Endothelial cell of umbilical vein (primary cell): ENCODE measurements around the gene HLA-B. TPM values are rescaled to one million over a fixed set of nuclear protein-coding genes. Genes with fewer than 3 reads are reported as not detected.
"Not testable (repeated sequence)": the region's sequence is repeated elsewhere in the genome, so short reads cannot be mapped to it uniquely, and the experiment has no call there.

Experiments used
- BruUV-seq: library from RNA; stranded (reverse); fragments of 400-500 nt; replicated peaks from 2 replicates; lab custom pipeline; 2021; lab: Mats Ljungman, UMichigan
- CTCF ChIA-PET: fragments of 300-600, 350-600 bp; sonication (Branson Sonifier 250); formaldehyde crosslinking; loops from one replicate; lab custom pipeline; 2021; ENCODE audit warnings: antibody characterized with exemption, inconsistent platforms; lab: Charles Lee
- POLR2A ChIA-PET: fragments of 300-600, 350-600 bp; sonication (Branson Sonifier 250); formaldehyde crosslinking; loops from one replicate; lab custom pipeline; 2021; ENCODE audit warnings: antibody characterized with exemption, inconsistent platforms; lab: Charles Lee
- DNase-seq: peaks from one replicate; pipeline ENCODE4 v3.0.0-alpha.2; 2011; ENCODE audit warnings: low read depth, low spot score
- FAIRE-seq: peaks from 2 replicates; lab custom pipeline; 2011; peaks lifted over from hg19 to GRCh38; lab: Jason Lieb, UNC
- H2AFZ ChIP-seq: 2 replicates; pipeline ENCODE4 v1.6.0; 2012; ENCODE audit warnings: low read depth, low read length, control low read depth, inconsistent platforms
- H3K27ac ChIP-seq: 2 replicates; pipeline ENCODE4 v1.5.1; 2011; ENCODE audit warnings: low read depth, mild to moderate bottlenecking, control low read depth, low read length, moderate library complexity; ENCODE audit not compliant: insufficient read depth
- H3K27me3 ChIP-seq, 2 experiments: 2 replicates each; pipeline versions ENCODE4 v1.6.0 to v1.6.1; 2011; ENCODE audit warnings: low read length in 2 of 2, mixed read lengths in 1 of 2; ENCODE audit not compliant: control insufficient read depth in 2 of 2, insufficient read depth in 2 of 2
- H3K36me3 ChIP-seq, 2 experiments: 2 replicates in 1 of 2; 3 replicates in 1 of 2; pipeline ENCODE4 v1.5.1; 2011; ENCODE audit warnings: low read length in 2 of 2, mild to moderate bottlenecking in 1 of 2, moderate library complexity in 1 of 2; ENCODE audit not compliant: control insufficient read depth in 2 of 2, insufficient read depth in 2 of 2; ENCODE audit errors: extremely low read depth in 1 of 2
- H3K4me1 ChIP-seq: 3 replicates; pipeline ENCODE4 v1.5.1; 2011; ENCODE audit warnings: mild to moderate bottlenecking, low read length; ENCODE audit not compliant: control insufficient read depth, insufficient read depth; ENCODE audit errors: extremely low read depth
- H3K4me2 ChIP-seq: 2 replicates; pipeline ENCODE4 v1.6.1; 2011; ENCODE audit warnings: low read length, control low read depth, mixed read lengths; ENCODE audit not compliant: insufficient read depth
- H3K4me3 ChIP-seq, 3 experiments: fragments of 200-600 bp in 1 of 3; sonication (generic), shearing (Covaris generic) in 1 of 3; replicated peaks in 1 of 3; 2 replicates each; pipeline ENCODE4 v1.5.1; 2011 to 2016; ENCODE audit warnings: control low read depth in 3 of 3, low read length in 3 of 3, mild to moderate bottlenecking in 2 of 3, inconsistent platforms in 1 of 3, low read depth in 1 of 3, moderate library complexity in 1 of 3; ENCODE audit not compliant: insufficient read depth in 1 of 3
- H3K79me2 ChIP-seq: 2 replicates; pipeline ENCODE4 v1.6.0; 2012; ENCODE audit warnings: low read length, inconsistent platforms; ENCODE audit not compliant: control insufficient read depth, insufficient read depth
- H3K9ac ChIP-seq: replicated peaks from 2 replicates; pipeline ENCODE3; 2011; ENCODE audit warnings: low read length, control low read depth; ENCODE audit not compliant: insufficient read depth; ENCODE audit errors: extremely low read depth
- H3K9me1 ChIP-seq: replicated peaks from 3 replicates; pipeline ENCODE4 v1.6.0; 2011; ENCODE audit warnings: mild to moderate bottlenecking, low read length; ENCODE audit not compliant: control insufficient read depth, insufficient read depth; ENCODE audit errors: extremely low read depth
- H3K9me3 ChIP-seq: replicated peaks from 2 replicates; pipeline ENCODE4 v1.5.1; 2012; ENCODE audit warnings: low read length, inconsistent platforms; ENCODE audit not compliant: control insufficient read depth, insufficient read depth
- H4K20me1 ChIP-seq: replicated peaks from 2 replicates; pipeline ENCODE3; 2011; ENCODE audit warnings: mild to moderate bottlenecking, low read length; ENCODE audit not compliant: control insufficient read depth, insufficient read depth; ENCODE audit errors: extremely low read depth
- EZH2 ChIP-seq: IDR thresholded peaks from 2 replicates; pipeline ENCODE4 v1.6.1; 2012; ENCODE audit warnings: borderline replicate concordance, low read depth, mild to moderate bottlenecking, moderate library complexity, low read length, inconsistent platforms; ENCODE audit not compliant: severe bottlenecking
- POLR2A ChIP-seq: IDR thresholded peaks from 2 replicates; pipeline ENCODE4 v1.6.1; 2012; ENCODE audit warnings: low read depth, mild to moderate bottlenecking, control low read depth, low read length
- dilution Hi-C: fragments of 300-500 bp; cut with MboI; formaldehyde crosslinking; loops from one replicate; pipeline ENCODE4 v1.15.0; 2019; ENCODE audit warnings: low sequenced_read_pairs; ENCODE audit not compliant: extremely low pct_ligation_motif_present
- intact Hi-C: fragments of 100-400 bp; cut with micrococcal nuclease; formaldehyde crosslinking; loops from one replicate; pipeline ENCODE4 v1.10.0; 2022
- polyA plus RNA-seq, 4 experiments: library from polyadenylated mRNA; depleted of rRNA in 3 of 4; stranded (reverse) in 3 of 4; unstranded in 1 of 4; fragments of >200 nt; gene quantifications; 2 replicates each; pipeline versions ENCODE4 v1.2.1 to v1.2.3, GENCODE V29; 2011 to 2012; ENCODE audit warnings: missing spikeins in 1 of 4
- total RNA-seq: library from RNA; stranded (reverse); gene quantifications from 2 replicates; pipeline ENCODE4 v1.2.3, GENCODE V29; 2021

The HLA-B gene
- total and polyA plus RNA-seq, 2 donors (not counting 3 experiments of a cell fraction or from before 2014, with no cell fraction given) = 119 to 126 TPM

DNA sequence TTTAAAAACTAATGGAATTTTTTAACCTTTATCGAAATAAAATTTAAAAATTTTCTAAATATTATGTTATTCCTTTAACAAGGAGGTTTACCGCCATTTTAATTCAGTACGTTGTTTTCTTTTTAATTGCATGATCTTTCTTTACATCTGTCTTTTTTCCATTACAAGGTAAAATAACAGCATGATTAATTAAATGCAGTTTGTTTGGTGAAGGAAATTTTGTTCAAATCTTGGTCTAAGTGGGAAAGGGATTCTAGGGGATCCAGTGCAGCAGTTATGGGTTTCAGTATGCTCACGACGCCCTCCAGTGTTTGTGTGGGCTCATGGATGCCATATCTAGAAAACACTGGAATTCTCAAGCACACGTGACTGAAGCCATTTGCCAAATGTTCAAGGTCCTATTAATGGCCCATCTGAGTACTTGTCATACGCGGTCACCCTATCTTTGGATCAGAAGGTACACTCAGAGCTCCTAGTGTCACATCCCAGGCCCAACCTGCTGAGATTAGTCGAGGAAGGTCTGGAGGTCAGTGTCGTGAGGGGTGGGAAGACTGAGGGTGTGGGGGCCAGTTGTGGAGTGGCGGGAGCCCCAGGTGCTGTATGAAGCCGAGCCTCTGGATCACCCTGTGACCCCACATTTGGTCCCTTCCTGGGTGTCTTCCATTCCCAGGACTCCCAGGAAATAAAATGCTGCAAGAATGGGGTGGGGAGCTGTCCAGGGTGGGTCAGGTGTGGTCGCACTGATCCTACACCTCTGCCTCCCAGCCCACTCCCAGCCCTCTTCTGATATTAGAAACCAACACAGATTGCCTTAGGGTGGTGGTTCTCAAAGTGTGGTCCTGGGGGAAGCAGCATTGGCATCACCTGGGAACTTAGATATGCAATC is 32.2 kb upstream of the HLA-B start:
- H3K27me3 ChIP-seq, H4K20me1 ChIP-seq, H3K9me3 ChIP-seq, H3K4me2 ChIP-seq, H2AFZ ChIP-seq, H3K27ac ChIP-seq, dilution Hi-C loops, H3K4me3 ChIP-seq, intact Hi-C loops, H3K9me1 ChIP-seq, BruUV-seq, H3K79me2 ChIP-seq, H3K9ac ChIP-seq, POLR2A ChIA-PET, DNase-seq, H3K4me1 ChIP-seq, H3K36me3 ChIP-seq, CTCF ChIA-PET: not testable (repeated sequence)
- FAIRE-seq = peak; percentile 99

DNA sequence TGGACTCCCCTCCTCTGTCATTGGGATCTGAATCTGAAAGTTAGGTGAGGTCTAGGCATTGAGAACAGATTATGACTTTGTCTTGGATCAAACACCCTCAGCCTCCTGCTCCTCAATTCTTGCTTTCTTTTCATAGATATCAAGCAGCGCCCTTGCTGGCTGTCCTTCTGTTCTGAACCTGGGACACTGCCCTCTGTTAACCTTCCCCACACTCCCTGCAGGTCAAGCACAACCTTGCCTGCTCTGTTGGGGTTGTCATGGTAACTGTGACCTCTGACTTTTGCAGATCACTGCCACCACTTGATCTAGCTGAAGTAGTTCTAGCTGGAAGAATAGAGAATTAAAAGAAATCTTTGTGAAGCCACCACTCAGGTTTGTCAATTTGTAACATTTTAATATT is 30.0 kb upstream of the HLA-B start:
- H3K4me1 ChIP-seq = no peaks in the 10 kb centered on the region
- CTCF ChIA-PET = interaction anchor here (0.6 to 1.6 kb wide), 2 partner anchors 20 to 194 kb away, joined by 3 to 8 read pairs; no protein-coding TSS in a partner anchor
- no peak overlapping the region for H3K9ac ChIP-seq
- no peaks in the 10 kb centered on the region for H3K36me3 ChIP-seq
- H3K79me2 ChIP-seq = no peaks in the 10 kb centered on the region
- no peaks in the 10 kb centered on the region for H3K9me1 ChIP-seq
- TF ChIP-seq POLR2A = no peak
- TF ChIP-seq EZH2 = no peak
- no peak for DNase-seq
- H4K20me1 ChIP-seq = no peaks in the 10 kb centered on the region
- H3K4me2 ChIP-seq = no peak overlapping the region
- no peak overlapping the region for H3K27ac ChIP-seq
- POLR2A ChIA-PET = no interaction called here
- no peaks in the 10 kb centered on the region for H3K9me3 ChIP-seq
- no TSS peak for BruUV-seq
- dilution Hi-C loops (no loop called here), intact Hi-C loops (no loop called here)
- no peak overlapping the region for H2AFZ ChIP-seq
- no peak for FAIRE-seq
- no peak overlapping the region for H3K4me3 ChIP-seq
- peaks cover 9 to 12% of the 10 kb centered on the region in 2 experiments for H3K27me3 ChIP-seq
